WERI-Rb-1 (cell line): ENCODE measurements around the gene RBM39.
"Not testable (repeated sequence)": the region's sequence is repeated elsewhere in the genome, so short reads cannot be mapped to it uniquely, and the experiment has no call there.

Source experiments
- DNase-seq: peaks from one replicate; pipeline ENCODE4 v3.0.0-alpha.2; 2020
- H3K27ac ChIP-seq: fragments of 250-450 bp; sonication (Bioruptor Pico); 2 replicates; pipeline ENCODE4 v1.5.1; 2020; ENCODE audit warnings: mild to moderate bottlenecking, moderate library complexity
- H3K27me3 ChIP-seq: fragments of 250-450 bp; sonication (Bioruptor Pico); 2 replicates; pipeline ENCODE4 v1.5.1; 2021; ENCODE audit warnings: mild to moderate bottlenecking, low read depth, moderate library complexity; ENCODE audit not compliant: insufficient read depth, severe bottlenecking
- H3K36me3 ChIP-seq: fragments of 250-450 bp; sonication (Bioruptor Pico); 2 replicates; pipeline ENCODE4 v1.5.1; 2020; ENCODE audit warnings: mild to moderate bottlenecking, moderate library complexity
- H3K4me3 ChIP-seq: 2 replicates; pipeline ENCODE4 v1.5.1; 2011; ENCODE audit warnings: low read depth, mild to moderate bottlenecking, control low read depth, low read length
- H3K9me3 ChIP-seq: fragments of 250-450 bp; sonication (Bioruptor Pico); 2 replicates; pipeline ENCODE4 v1.5.1; 2021; ENCODE audit warnings: mild to moderate bottlenecking, moderate library complexity; ENCODE audit not compliant: severe bottlenecking
- CTCF ChIP-seq: IDR thresholded peaks from 2 replicates; pipeline ENCODE4 v1.5.1; 2011; ENCODE audit warnings: low read depth, mild to moderate bottlenecking, control low read depth, inconsistent platforms, low read length

Gene RBM39

GRCh38 chr20:35729836-35730582 is 12.1 kb downstream of the RBM39 start:
- Histone ChIP-seq H3K27ac (no peak overlapping the region), H3K9me3 (no peaks in the 10 kb centered on the region), H3K4me3 (no peak overlapping the region), H3K27me3 (no peaks in the 10 kb centered on the region), H3K36me3 (peaks cover 100% of the 10 kb centered on the region)
- no peak for DNase-seq
- TF ChIP-seq CTCF = no peak

- Histone ChIP-seq H3K36me3 (peaks cover 100% of the 10 kb centered on the region), H3K27ac (no peak overlapping the region), H3K9me3 (no peaks in the 10 kb centered on the region), H3K4me3 (no peak overlapping the region), H3K27me3 (no peaks in the 10 kb centered on the region)
- no peak for TF ChIP-seq CTCF
- no peak for DNase-seq
Observed at GRCh38 chr20:35729283-35729807, 12.7 kb downstream of the RBM39 start.

GRCh38 chr20:35726842-35727711 is 15.0 kb downstream of the RBM39 start:
- TF ChIP-seq CTCF = no peak
- no peaks in the 10 kb centered on the region for H3K27me3 ChIP-seq
- no peak overlapping the region for H3K27ac ChIP-seq
- H3K36me3 ChIP-seq = peaks cover 98% of the 10 kb centered on the region
- no peak for DNase-seq
- no peak overlapping the region for H3K4me3 ChIP-seq
- no peaks in the 10 kb centered on the region for H3K9me3 ChIP-seq

- H3K4me3 ChIP-seq = no peak overlapping the region
- DNase-seq = no peak
- peaks cover 98% of the 10 kb centered on the region for H3K36me3 ChIP-seq
- no peaks in the 10 kb centered on the region for H3K9me3 ChIP-seq
- no peaks in the 10 kb centered on the region for H3K27me3 ChIP-seq
- no peak for TF ChIP-seq CTCF
- no peak overlapping the region; the same call in 1 of the 2 replicates for H3K27ac ChIP-seq
Observed at GRCh38 chr20:35724321-35725230, 17.5 kb downstream of the RBM39 start.

GRCh38 chr20:35723652-35724320 is 18.3 kb downstream of the RBM39 start:
- not testable (repeated sequence) for DNase-seq, H3K9me3 ChIP-seq, H3K4me3 ChIP-seq, H3K27me3 ChIP-seq, H3K27ac ChIP-seq
- H3K36me3 ChIP-seq = peaks cover 98% of the 10 kb centered on the region

GRCh38 chr20:35723275-35723639 is 18.8 kb downstream of the RBM39 start:
- not testable (repeated sequence) for H3K27me3 ChIP-seq, H3K4me3 ChIP-seq, DNase-seq, H3K27ac ChIP-seq, H3K9me3 ChIP-seq
- H3K36me3 ChIP-seq = peaks cover 98% of the 10 kb centered on the region
